ENCODE measurements around the gene MALRD1.

- TF ChIP-seq POLR2A (IDR thresholded peaks at IDR 0.05; ENCODE audit: low read length) (no peak), GATA1 (IDR thresholded peaks at IDR 0.05; ENCODE audit: low read depth, low read length) (no peak)
These were observed 203.9 kb downstream of the MALRD1 start for GRCh38 chr10:19252531-19252930.

All from erythroblast (primary cell).